Transverse colon (tissue), 4 donors: ENCODE results near the gene GLRA3.

ENCODE experiments used
- EP300 ChIP-seq: sonication (generic); formaldehyde crosslinking; IDR thresholded peaks from one replicate; pipeline ENCODE4 v1.6.1; 2017; ENCODE audit warnings: antibody characterized with exemption, low read depth
- POLR2A ChIP-seq: fragments of 450-650 bp; IDR thresholded peaks from one replicate; pipeline ENCODE4 v1.6.1; 2016; ENCODE audit warnings: antibody characterized with exemption, mild to moderate bottlenecking, moderate library complexity
- POLR2AphosphoS5 ChIP-seq, 3 donors: sonication (generic); formaldehyde crosslinking; IDR thresholded peaks; one replicate each; pipeline ENCODE4 v1.6.1; 2016; ENCODE audit warnings: antibody characterized with exemption in 3 of 3
- TF ChIP-seq, protein P1 (sequence below), 5 experiments: fragments of 200-600 bp in 3 of 5; fragments of 450-650 bp in 2 of 5; sonication (generic) in 3 of 5; IDR thresholded peaks; 1 replicate in 2 of 5; 2 replicates in 3 of 5; pipeline ENCODE4 v1.5.1; 2016 to 2017; ENCODE audit warnings: antibody characterized with exemption in 5 of 5, inconsistent platforms in 3 of 5, mild to moderate bottlenecking in 2 of 5, moderate library complexity in 1 of 5

DNA sequence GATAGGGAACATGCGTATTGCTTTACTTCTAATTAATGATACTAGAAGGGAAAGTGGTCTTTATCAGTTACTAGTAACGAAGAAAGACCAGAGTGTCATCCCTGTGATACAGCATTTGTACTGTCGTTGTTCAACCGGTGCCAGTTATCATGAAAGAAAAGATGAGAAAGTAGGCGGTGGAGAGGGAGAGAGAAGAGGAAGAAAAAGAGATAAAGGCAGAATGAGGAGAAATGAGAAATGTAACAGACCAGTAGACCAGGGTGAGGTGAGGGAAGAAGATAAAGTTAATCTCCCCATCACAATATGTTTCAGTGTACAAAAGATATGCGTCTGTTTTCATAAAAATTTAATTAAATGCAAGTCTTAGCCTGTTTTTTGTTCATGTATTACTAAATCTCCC lies 171.6 kb downstream of the GLRA3 start:
- TF ChIP-seq POLR2A = no peak
- TF ChIP-seq, protein P1, sequence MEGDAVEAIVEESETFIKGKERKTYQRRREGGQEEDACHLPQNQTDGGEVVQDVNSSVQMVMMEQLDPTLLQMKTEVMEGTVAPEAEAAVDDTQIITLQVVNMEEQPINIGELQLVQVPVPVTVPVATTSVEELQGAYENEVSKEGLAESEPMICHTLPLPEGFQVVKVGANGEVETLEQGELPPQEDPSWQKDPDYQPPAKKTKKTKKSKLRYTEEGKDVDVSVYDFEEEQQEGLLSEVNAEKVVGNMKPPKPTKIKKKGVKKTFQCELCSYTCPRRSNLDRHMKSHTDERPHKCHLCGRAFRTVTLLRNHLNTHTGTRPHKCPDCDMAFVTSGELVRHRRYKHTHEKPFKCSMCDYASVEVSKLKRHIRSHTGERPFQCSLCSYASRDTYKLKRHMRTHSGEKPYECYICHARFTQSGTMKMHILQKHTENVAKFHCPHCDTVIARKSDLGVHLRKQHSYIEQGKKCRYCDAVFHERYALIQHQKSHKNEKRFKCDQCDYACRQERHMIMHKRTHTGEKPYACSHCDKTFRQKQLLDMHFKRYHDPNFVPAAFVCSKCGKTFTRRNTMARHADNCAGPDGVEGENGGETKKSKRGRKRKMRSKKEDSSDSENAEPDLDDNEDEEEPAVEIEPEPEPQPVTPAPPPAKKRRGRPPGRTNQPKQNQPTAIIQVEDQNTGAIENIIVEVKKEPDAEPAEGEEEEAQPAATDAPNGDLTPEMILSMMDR (IDR thresholded peaks at IDR 0.05) = no peak
- no peak for TF ChIP-seq EP300
- no peak for TF ChIP-seq POLR2AphosphoS5 (IDR thresholded peaks at IDR 0.05)
